Breast epithelium (tissue), 3 donors: ENCODE results near the gene C1orf232.

Experiments
- CTCF ChIP-seq, 3 donors: fragments of 450-650 bp; IDR thresholded peaks; one replicate each; pipeline ENCODE4 v1.5.1; 2016 to 2017; ENCODE audit warnings: antibody characterized with exemption in 3 of 3, mild to moderate bottlenecking in 3 of 3, moderate library complexity in 3 of 3
- POLR2AphosphoS5 ChIP-seq, 3 donors: sonication (generic); formaldehyde crosslinking; IDR thresholded peaks; one replicate each; pipeline ENCODE4 v1.6.1; 2017; ENCODE audit warnings: antibody characterized with exemption in 3 of 3

GRCh38 chr1:26181586-26182382 is 13.0 kb upstream of the C1orf232 start:
- TF ChIP-seq CTCF (IDR thresholded peaks at IDR 0.05) (no peak), POLR2AphosphoS5 (IDR thresholded peaks at IDR 0.05) (no peak)
